Head of caudate nucleus (tissue), 42 donors: ENCODE results near the gene MAD1L1.

Experiments
- DNase-seq, 42 donors: peaks; one replicate each; pipeline versions ENCODE4 v3.0.0 to v3.0.0-alpha.2; 2020 to 2021; ENCODE audit warnings: mixed read lengths in 7 of 42
- intact Hi-C: fragments of 100-400 bp; cut with DNase I; formaldehyde crosslinking; loops from one replicate; pipeline ENCODE4 v1.15.0; 2022

The MAD1L1 gene

GRCh38 chr7:2012981-2013380, 219.8 kb downstream of the MAD1L1 start:
- intact Hi-C loops, result no loop called here
- peak in 35 of 42 donors; percentile 19 to 79 (median 52) for DNase-seq

GRCh38 chr7:2012044-2012900, 220.5 kb downstream of the MAD1L1 start:
- intact Hi-C loops, result no loop called here
- no peak for DNase-seq

GRCh38 chr7:2011266-2012043, 221.3 kb downstream of the MAD1L1 start:
- no peak for DNase-seq
- intact Hi-C loops, result no loop called here

GRCh38 chr7:2010551-2011265, 222.0 kb downstream of the MAD1L1 start:
- intact Hi-C loops, result no loop called here
- no peak for DNase-seq

- no peak for DNase-seq
- intact Hi-C loops, result no loop called here
Measured at GRCh38 chr7:2010101-2010500, 222.6 kb downstream of the MAD1L1 start.

GRCh38 chr7:2009541-2010001, 223.2 kb downstream of the MAD1L1 start:
- intact Hi-C loops, result no loop called here
- DNase-seq, result peak in 41 of 42 donors; percentile 25 to 82 (median 55)

- intact Hi-C loops, result no loop called here
- peak in 3 of 42 donors; percentile 1 to 9 (median 2) for DNase-seq
Measured at GRCh38 chr7:2008936-2009540, 223.7 kb downstream of the MAD1L1 start.

GRCh38 chr7:2008101-2008935, 224.4 kb downstream of the MAD1L1 start:
- DNase-seq, result peak in 8 of 42 donors; percentile 1 to 29 (median 10)
- intact Hi-C loops, result no loop called here

GRCh38 chr7:2007551-2007950, 225.2 kb downstream of the MAD1L1 start:
- intact Hi-C loops, result no loop called here
- DNase-seq, result peak in 7 of 42 donors; percentile 1 to 33 (median 6)

- intact Hi-C loops, result no loop called here
- DNase-seq, result peak in 11 of 42 donors; percentile 2 to 34 (median 9)
Measured at GRCh38 chr7:2006921-2007381, 225.8 kb downstream of the MAD1L1 start.

- intact Hi-C loops, result no loop called here
- DNase-seq, result peak in 9 of 42 donors; percentile 1 to 26 (median 10)
Measured at GRCh38 chr7:2006231-2006771, 226.4 kb downstream of the MAD1L1 start.

GRCh38 chr7:2005786-2006185, 227.0 kb downstream of the MAD1L1 start:
- peak in 10 of 42 donors; percentile 1 to 26 (median 8) for DNase-seq
- intact Hi-C loops, result no loop called here

GRCh38 chr7:2004841-2005725, 227.7 kb downstream of the MAD1L1 start:
- peak in 9 of 42 donors; percentile 1 to 28 (median 11) for DNase-seq
- intact Hi-C loops, result no loop called here

- DNase-seq, result peak in 7 of 42 donors; percentile 0 to 14 (median 7)
- intact Hi-C loops, result no loop called here
Measured at GRCh38 chr7:2003931-2004812, 228.6 kb downstream of the MAD1L1 start.

- intact Hi-C loops, result no loop called here
Measured at GRCh38 chr7:2003451-2003930, 229.3 kb downstream of the MAD1L1 start.

More at GRCh38 chr7:2003451-2003930, 229.3 kb downstream of the MAD1L1 start:
- DNase-seq, result peak in 7 of 42 donors; percentile 1 to 19 (median 3)
